Spleen (tissue), 11 donors: ENCODE measurements around the gene CEBPG. TPM values are rescaled to one million over a fixed set of nuclear protein-coding genes. Genes with fewer than 3 reads are reported as not detected.

ENCODE experiments used
- DNase-seq: peaks from one replicate; pipeline ENCODE4 v3.0.0-alpha.2; 2020
- H3K27ac ChIP-seq, 8 donors: fragments of 200-600 bp; sonication (generic) in 7 of 8; 1 replicate in 4 of 8; 2 replicates in 4 of 8; pipeline versions ENCODE4 v1.5.0 to v1.8.0; 2016 to 2021; ENCODE audit warnings: inconsistent platforms in 4 of 8, mild to moderate bottlenecking in 4 of 8, moderate library complexity in 1 of 8
- H3K27me3 ChIP-seq, 7 donors: fragments of 200-600 bp; sonication (generic) in 6 of 7; replicated peaks in 1 of 7; 1 replicate in 4 of 7; 2 replicates in 3 of 7; pipeline versions ENCODE4 v1.5.0 to v1.8.0; 2016 to 2021; ENCODE audit warnings: inconsistent platforms in 3 of 7, mild to moderate bottlenecking in 1 of 7
- H3K36me3 ChIP-seq, 6 donors: fragments of 200-600 bp; sonication (generic) in 5 of 6; 1 replicate in 4 of 6; 2 replicates in 2 of 6; pipeline versions ENCODE4 v1.5.0 to v1.8.0; 2016 to 2021; ENCODE audit warnings: inconsistent platforms in 2 of 6
- H3K4me1 ChIP-seq, 6 donors: fragments of 200-600 bp; sonication (generic) in 5 of 6; 1 replicate in 3 of 6; 2 replicates in 3 of 6; pipeline versions ENCODE4 v1.5.0 to v1.8.0; 2016 to 2021; ENCODE audit warnings: inconsistent platforms in 3 of 6
- H3K4me3 ChIP-seq, 8 donors: fragments of 200-600 bp; sonication (generic) in 7 of 8; 1 replicate in 4 of 8; 2 replicates in 4 of 8; pipeline versions ENCODE4 v1.5.0 to v1.8.0; 2016 to 2021; ENCODE audit warnings: inconsistent platforms in 4 of 8, mild to moderate bottlenecking in 4 of 8, moderate library complexity in 2 of 8
- H3K9me3 ChIP-seq, 8 donors: fragments of 200-600 bp; sonication (generic) in 7 of 8; 1 replicate in 4 of 8; 2 replicates in 4 of 8; pipeline versions ENCODE4 v1.5.0 to v1.8.0; 2016 to 2021; ENCODE audit warnings: inconsistent platforms in 4 of 8
- POLR2A ChIP-seq, 3 donors: fragments of 450-650 bp; IDR thresholded peaks; one replicate each; pipeline ENCODE4 v1.5.1; 2017; ENCODE audit warnings: antibody characterized with exemption in 3 of 3, mild to moderate bottlenecking in 1 of 3
- POLR2AphosphoS5 ChIP-seq, 3 donors: sonication (generic); formaldehyde crosslinking; IDR thresholded peaks; one replicate each; pipeline ENCODE4 v1.5.1; 2017; ENCODE audit warnings: antibody characterized with exemption in 3 of 3
- WGBS, 5 donors: extraction: QIAGEN DNeasy Blood & Tissue Kit in 3 of 5; methylation state at CpG; one replicate each; pipeline versions ENCODE4 v1.1.5 to v1.1.7; 2013 to 2018; 5-methylcytosine and 5-hydroxymethylcytosine counted together
- intact Hi-C: fragments of 100-400 bp; cut with DNase I; formaldehyde crosslinking; loops from one replicate; pipeline ENCODE4 v1.15.0; 2023; ENCODE audit warnings: low total_unique reads
- polyA plus RNA-seq, 3 donors: library from polyadenylated mRNA; stranded (reverse); fragments of 200-250 nt; gene quantifications; one replicate each; pipeline ENCODE4 v1.2.1, GENCODE V29; 2013
- total RNA-seq, 7 donors: library from RNA; depleted of rRNA in 3 of 7; stranded (reverse); fragments of >200 nt in 3 of 7; fragmentation: NEBNext Ultra II Directional in 4 of 7; extraction: Animal tissue kit (Norgen Biotek cat#: 25700) in 4 of 7; gene quantifications; one replicate each; pipeline versions ENCODE4 v1.1.0 to v1.2.1, GENCODE V29; 2016 to 2021
- TF ChIP-seq, protein P1 (sequence below), 11 experiments: fragments of 200-600 bp in 7 of 11; fragments of 450-650 bp in 4 of 11; sonication (generic) in 4 of 11; IDR thresholded peaks in 8 of 11; conservative IDR thresholded peaks in 3 of 11; 1 replicate in 7 of 11; 2 replicates in 4 of 11; pipeline versions ENCODE4 v1.4.0 to v1.8.0; 2016 to 2021; ENCODE audit warnings: antibody characterized with exemption in 11 of 11, inconsistent platforms in 4 of 11, mild to moderate bottlenecking in 1 of 11
- donor health status: healthy with polysubstance abuse.
- donor health status: DM: no; HTN: no; CAD: no; lungs with moderate emphysema.
- donor health status: DM: no; HTN: no; CAD: no.
- donor health status: Bipolar disorder and iron deficiency.
- donor health status: healthy.
- donor health status: DM: no; HTN: no; CAD: no.
- donor health status: DM: yes; HTN: yes; CAD: no.

CEBPG gene
- total and polyA plus RNA-seq, 10 donors, result 9.3 to 21.1 (median 16.0) TPM

- no peak overlapping the region for H3K4me3 ChIP-seq
- no peaks in the 10 kb centered on the region for H3K27me3 ChIP-seq
- WGBS, 5 donors, result 91 to 96% (median 93%) methylated on average over 13 of the region's 13 CpGs
- DNase-seq, result no peak
- H3K9me3 ChIP-seq, result no peaks in the 10 kb centered on the region
- H3K4me1 ChIP-seq, result peaks cover 0 to 49% (median 4%) of the 10 kb centered on the region in 6 donors
- intact Hi-C loops, result no loop called here
- H3K36me3 ChIP-seq, result peaks cover 0 to 75% (median 23%) of the 10 kb centered on the region in 6 donors
- no peak for TF ChIP-seq POLR2AphosphoS5 (IDR thresholded peaks at IDR 0.05)
- TF ChIP-seq POLR2A (IDR thresholded peaks at IDR 0.05), result no peak
- TF ChIP-seq, protein P1, sequence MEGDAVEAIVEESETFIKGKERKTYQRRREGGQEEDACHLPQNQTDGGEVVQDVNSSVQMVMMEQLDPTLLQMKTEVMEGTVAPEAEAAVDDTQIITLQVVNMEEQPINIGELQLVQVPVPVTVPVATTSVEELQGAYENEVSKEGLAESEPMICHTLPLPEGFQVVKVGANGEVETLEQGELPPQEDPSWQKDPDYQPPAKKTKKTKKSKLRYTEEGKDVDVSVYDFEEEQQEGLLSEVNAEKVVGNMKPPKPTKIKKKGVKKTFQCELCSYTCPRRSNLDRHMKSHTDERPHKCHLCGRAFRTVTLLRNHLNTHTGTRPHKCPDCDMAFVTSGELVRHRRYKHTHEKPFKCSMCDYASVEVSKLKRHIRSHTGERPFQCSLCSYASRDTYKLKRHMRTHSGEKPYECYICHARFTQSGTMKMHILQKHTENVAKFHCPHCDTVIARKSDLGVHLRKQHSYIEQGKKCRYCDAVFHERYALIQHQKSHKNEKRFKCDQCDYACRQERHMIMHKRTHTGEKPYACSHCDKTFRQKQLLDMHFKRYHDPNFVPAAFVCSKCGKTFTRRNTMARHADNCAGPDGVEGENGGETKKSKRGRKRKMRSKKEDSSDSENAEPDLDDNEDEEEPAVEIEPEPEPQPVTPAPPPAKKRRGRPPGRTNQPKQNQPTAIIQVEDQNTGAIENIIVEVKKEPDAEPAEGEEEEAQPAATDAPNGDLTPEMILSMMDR (IDR thresholded peaks at IDR 0.05 in 8 of 11, conservative IDR thresholded peaks at IDR 0.05 in 3 of 11), result no peak
- H3K27ac ChIP-seq, result no peak overlapping the region
These were observed 10.3 kb downstream of the CEBPG start for GRCh38 chr19:33383720-33384292.

GRCh38 chr19:33384983-33385382 is 11.5 kb downstream of the CEBPG start:
- Histone ChIP-seq H3K36me3 (peaks cover 0 to 75% (median 15%) of the 10 kb centered on the region in 6 donors), H3K27me3 (no peaks in the 10 kb centered on the region), H3K27ac (no peak overlapping the region), H3K4me1 (peaks cover 0 to 58% (median 4%) of the 10 kb centered on the region in 6 donors), H3K9me3 (no peaks in the 10 kb centered on the region), H3K4me3 (no peak overlapping the region)
- TF ChIP-seq POLR2A (IDR thresholded peaks at IDR 0.05) (no peak), POLR2AphosphoS5 (IDR thresholded peaks at IDR 0.05) (no peak)
- TF ChIP-seq, protein P1 (IDR thresholded peaks at IDR 0.05 in 8 of 11, conservative IDR thresholded peaks at IDR 0.05 in 3 of 11), result no peak
- intact Hi-C loops, result no loop called here
- 94 to 98% (median 95%) methylated on average over 8 of the region's 8 CpGs for WGBS, 5 donors
- no peak for DNase-seq

DNA sequence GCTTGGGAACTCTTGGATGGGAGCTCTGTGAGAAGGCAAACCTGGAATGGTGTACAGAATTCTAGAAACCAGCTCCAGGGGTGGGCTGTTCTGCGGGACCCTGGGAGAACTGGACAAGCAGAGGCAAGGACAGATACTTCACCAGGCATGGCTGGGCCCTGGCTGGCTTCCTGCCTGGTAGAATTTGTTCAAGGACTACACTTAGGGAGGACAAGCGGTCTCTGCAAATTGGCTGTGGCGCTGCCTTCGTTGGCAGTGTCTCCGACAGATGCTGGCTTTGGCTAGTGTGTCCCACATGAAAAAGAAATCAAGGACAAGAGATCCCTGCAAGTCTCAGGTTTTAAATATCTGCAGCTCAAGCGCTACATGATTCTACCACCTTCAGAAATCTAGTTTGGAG is 12.4 kb downstream of the CEBPG start:
- 70 to 78% (median 72%) methylated on average over 6 of the region's 6 CpGs for WGBS, 5 donors
- Histone ChIP-seq H3K36me3 (peaks cover 0 to 75% (median 14%) of the 10 kb centered on the region in 6 donors), H3K27me3 (no peaks in the 10 kb centered on the region), H3K9me3 (no peaks in the 10 kb centered on the region), H3K4me1 (peaks cover 0 to 67% (median 4%) of the 10 kb centered on the region in 6 donors), H3K4me3 (no peak overlapping the region), H3K27ac (no peak overlapping the region)
- no peak for TF ChIP-seq POLR2A (IDR thresholded peaks at IDR 0.05)
- TF ChIP-seq, protein P1 (IDR thresholded peaks at IDR 0.05 in 8 of 11, conservative IDR thresholded peaks at IDR 0.05 in 3 of 11), result no peak
- no peak for TF ChIP-seq POLR2AphosphoS5 (IDR thresholded peaks at IDR 0.05)
- DNase-seq, result no peak
- intact Hi-C loops, result no loop called here

DNA sequence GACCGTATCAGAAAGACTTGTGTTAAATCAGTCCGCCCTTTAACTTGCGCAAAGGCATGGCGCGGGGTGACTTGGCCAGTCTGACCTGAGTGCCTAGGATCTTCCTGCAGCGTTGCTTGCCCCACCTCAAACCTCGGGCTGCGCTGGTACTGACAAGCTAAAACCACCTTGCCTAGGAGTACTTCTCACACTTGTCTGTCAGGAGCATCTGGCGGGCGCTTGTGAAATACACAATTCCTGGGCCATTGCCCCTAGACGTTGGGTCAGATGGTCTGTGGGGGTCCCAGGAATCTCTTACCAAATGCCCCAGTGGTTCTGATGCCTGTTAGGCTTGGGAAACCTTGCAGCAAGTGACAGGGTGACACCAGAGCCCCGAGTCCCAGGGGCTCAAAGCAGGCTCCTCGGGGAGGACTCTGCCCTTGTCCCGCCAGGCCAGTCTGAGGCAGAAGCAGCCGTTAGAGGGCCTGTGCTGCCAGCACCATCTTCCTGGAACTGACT is 12.9 kb downstream of the CEBPG start:
- DNase-seq, result no peak
- 72 to 85% (median 81%) methylated on average over 10 to 15 of the region's 15 CpGs for WGBS, 5 donors
- Histone ChIP-seq H3K9me3 (no peaks in the 10 kb centered on the region), H3K27ac (no peak overlapping the region), H3K4me3 (no peak overlapping the region), H3K27me3 (no peaks in the 10 kb centered on the region), H3K36me3 (peaks cover 0 to 75% (median 12%) of the 10 kb centered on the region in 6 donors), H3K4me1 (peaks cover 0 to 71% (median 4%) of the 10 kb centered on the region in 6 donors)
- intact Hi-C loops, result no loop called here
- TF ChIP-seq, protein P1 (IDR thresholded peaks at IDR 0.05 in 8 of 11, conservative IDR thresholded peaks at IDR 0.05 in 3 of 11), result no peak
- TF ChIP-seq POLR2AphosphoS5 (IDR thresholded peaks at IDR 0.05) (no peak), POLR2A (IDR thresholded peaks at IDR 0.05) (no peak)
